ENCODE results near the gene HOXC10.

HOXC10 gene

DNA sequence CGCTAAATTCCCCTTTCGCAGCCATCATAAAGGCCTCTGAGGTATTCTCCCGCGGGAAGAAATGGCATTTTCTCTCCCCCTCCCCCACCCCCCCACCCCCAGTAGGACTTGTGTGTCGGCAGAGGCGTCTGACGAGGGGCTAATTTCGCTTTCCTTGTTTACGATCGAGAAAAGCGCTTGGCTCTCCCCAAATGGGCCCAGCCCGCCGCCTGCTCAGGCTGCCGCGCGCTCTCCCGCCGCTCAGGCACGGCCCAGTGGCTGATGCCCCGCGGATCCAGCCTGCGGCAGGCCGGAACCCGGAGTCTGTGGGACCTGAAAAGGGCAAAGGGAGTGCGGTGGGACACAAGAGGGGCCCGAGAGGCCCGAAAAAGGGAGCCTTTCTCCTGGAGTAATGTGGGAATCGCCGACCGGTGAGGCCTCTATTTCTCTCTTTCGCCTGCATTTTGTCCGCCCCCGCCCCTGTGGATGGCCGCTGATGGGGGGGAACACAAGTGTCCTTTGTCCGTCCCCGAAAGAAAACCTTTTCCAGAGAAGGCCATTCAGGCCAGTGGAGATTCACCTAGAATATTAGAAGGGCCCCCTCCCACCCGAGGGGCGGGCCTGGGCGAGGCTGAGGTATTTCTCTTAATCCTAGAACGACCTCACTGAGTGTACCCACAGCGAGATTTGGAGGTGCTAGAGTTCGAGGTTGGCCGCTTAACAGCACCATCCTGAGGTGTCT, 34.3 kb downstream of the HOXC10 start:
- H3K4me3 ChIP-seq (ENCODE audit: insufficient read depth, low read depth, low read length): no peak overlapping the region
- no peak overlapping the region for H3K27ac ChIP-seq (ENCODE audit: insufficient read depth, low read depth, low read length, poor library complexity, severe bottlenecking)
- 2% methylated on average over 38 to 43 of the region's 43 CpGs for WGBS, 2 experiments
- H3K36me3 ChIP-seq (ENCODE audit: control insufficient read depth, insufficient read depth, low read length): no peaks in the 10 kb centered on the region
- H3K27me3 ChIP-seq (ENCODE audit: control insufficient read depth, insufficient read depth, low read length, poor library complexity, severe bottlenecking): peaks cover 100% of the 10 kb centered on the region
- H3K4me1 ChIP-seq (ENCODE audit: control insufficient read depth, insufficient read depth, low read length): peaks cover 10% of the 10 kb centered on the region
- no peaks in the 10 kb centered on the region for H3K9me3 ChIP-seq (ENCODE audit: control insufficient read depth, low read length)

DNA sequence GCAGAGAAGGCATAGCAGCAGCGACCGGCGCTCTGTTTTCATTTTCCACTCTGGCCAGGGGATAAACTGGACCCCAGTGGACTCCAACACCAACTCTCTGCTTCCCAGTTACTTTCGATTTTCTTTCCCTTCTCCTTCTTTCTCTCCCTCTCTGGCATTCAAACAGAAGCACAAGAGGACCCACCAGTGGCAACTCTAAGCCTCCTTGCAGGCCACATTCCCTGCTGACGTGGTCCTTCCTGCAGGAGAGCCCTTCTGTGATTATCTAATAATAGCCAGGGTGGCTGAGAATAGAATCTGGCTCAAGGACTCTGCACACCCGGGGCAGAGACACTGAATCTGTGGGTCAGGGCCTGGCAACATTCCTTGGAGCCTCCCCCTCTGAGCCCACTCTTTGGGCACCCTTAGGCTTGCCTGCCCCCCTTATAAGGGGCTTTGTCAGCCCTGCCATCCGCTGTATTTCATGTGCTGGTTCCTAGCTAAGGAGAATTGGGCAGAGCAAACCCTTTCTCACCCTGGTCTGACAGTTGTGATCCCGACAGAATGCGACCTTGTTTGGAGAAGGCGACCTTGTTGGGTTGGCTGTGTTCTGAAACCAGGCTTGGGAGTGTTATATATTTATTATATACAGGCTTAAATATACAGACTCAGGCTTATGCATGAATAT, 35.1 kb downstream of the HOXC10 start:
- peaks cover 100% of the 10 kb centered on the region for H3K27me3 ChIP-seq (ENCODE audit: control insufficient read depth, insufficient read depth, low read length, poor library complexity, severe bottlenecking)
- no peak overlapping the region for H3K4me3 ChIP-seq (ENCODE audit: insufficient read depth, low read depth, low read length)
- H3K9me3 ChIP-seq (ENCODE audit: control insufficient read depth, low read length): no peaks in the 10 kb centered on the region
- peaks cover 10% of the 10 kb centered on the region for H3K4me1 ChIP-seq (ENCODE audit: control insufficient read depth, insufficient read depth, low read length)
- 12 to 13% methylated on average over 9 to 10 of the region's 10 CpGs for WGBS, 2 experiments
- no peak overlapping the region for H3K27ac ChIP-seq (ENCODE audit: insufficient read depth, low read depth, low read length, poor library complexity, severe bottlenecking)
- H3K36me3 ChIP-seq (ENCODE audit: control insufficient read depth, insufficient read depth, low read length): no peaks in the 10 kb centered on the region

DNA sequence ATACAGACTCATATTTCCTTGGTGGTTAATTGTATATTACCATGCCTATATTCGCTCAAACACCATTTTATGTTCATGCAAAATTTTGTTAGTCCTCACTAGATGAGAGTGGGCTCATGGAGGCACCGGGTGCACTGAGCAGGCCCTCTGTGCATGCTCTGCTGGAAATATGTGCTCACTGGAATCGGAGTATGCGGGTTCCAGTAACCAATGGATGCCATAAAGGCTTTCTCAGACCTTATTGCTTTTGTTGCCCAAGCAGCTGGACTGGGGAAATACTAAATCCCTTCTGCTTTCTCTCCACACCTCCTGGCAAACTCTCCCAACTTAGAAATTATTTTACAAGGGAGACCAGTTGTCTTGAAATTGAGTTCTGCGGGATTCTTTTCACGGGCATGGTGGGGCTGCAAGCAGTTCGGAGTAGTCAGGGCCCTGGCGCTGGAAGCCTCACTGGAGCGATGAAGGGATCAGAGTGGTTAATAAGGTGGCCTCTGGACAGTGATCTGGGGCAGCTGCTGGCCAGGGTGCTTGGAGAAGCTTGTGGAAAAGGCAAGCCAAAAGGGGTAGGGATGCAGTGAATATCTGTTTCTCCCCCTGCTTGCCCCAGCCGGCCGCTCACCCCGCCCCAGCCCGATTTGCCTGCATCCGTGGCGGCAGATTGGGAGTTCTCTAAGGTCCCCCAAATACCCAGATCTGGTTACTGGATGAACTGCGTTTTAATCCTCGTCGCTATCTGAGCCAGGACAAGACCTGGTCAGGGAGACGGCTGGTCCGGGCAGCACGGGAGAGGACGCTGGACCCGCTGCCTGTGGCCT, 35.9 kb downstream of the HOXC10 start:
- Histone ChIP-seq H3K4me1 (ENCODE audit: control insufficient read depth, insufficient read depth, low read length) (peaks cover 10% of the 10 kb centered on the region), H3K27ac (ENCODE audit: insufficient read depth, low read depth, low read length, poor library complexity, severe bottlenecking) (no peak overlapping the region), H3K4me3 (ENCODE audit: insufficient read depth, low read depth, low read length) (no peak overlapping the region), H3K9me3 (ENCODE audit: control insufficient read depth, low read length) (no peaks in the 10 kb centered on the region), H3K36me3 (ENCODE audit: control insufficient read depth, insufficient read depth, low read length) (no peaks in the 10 kb centered on the region), H3K27me3 (ENCODE audit: control insufficient read depth, insufficient read depth, low read length, poor library complexity, severe bottlenecking) (peaks cover 100% of the 10 kb centered on the region)
- 15 to 19% methylated on average over 23 of the region's 23 CpGs for WGBS, 2 experiments

DNA sequence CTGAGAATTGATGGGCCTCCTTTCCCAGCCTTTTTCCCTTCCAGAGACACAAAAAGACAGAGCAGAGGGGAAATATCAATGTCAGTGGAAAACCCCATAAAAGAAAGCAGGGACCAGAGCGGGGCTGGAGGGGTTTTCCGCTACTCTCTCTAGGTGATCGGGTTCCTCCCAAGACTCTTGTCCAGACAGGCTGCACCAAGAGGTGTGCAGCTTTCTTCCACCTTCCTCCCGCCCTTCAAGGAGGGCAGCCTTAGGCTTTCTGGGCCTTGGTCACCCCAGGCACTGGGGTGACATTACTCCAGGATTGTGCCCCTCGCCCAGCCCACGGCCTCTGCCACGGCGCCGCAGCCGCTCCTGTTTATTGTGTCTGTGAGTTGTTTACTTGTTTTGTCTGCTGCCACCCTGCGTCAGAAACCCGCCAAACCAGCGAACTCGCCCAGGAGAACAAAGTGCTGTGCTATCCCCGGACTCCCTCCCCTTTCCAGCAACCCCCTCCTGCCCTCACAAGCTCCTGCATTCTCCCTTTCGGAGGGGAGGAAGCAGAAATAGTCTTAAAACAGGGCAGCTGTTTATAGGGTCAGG, 36.6 kb downstream of the HOXC10 start:
- Histone ChIP-seq H3K27me3 (ENCODE audit: control insufficient read depth, insufficient read depth, low read length, poor library complexity, severe bottlenecking) (peaks cover 100% of the 10 kb centered on the region), H3K27ac (ENCODE audit: insufficient read depth, low read depth, low read length, poor library complexity, severe bottlenecking) (no peak overlapping the region)
- 2 to 3% methylated on average over 16 of the region's 16 CpGs for WGBS, 2 experiments

DNA sequence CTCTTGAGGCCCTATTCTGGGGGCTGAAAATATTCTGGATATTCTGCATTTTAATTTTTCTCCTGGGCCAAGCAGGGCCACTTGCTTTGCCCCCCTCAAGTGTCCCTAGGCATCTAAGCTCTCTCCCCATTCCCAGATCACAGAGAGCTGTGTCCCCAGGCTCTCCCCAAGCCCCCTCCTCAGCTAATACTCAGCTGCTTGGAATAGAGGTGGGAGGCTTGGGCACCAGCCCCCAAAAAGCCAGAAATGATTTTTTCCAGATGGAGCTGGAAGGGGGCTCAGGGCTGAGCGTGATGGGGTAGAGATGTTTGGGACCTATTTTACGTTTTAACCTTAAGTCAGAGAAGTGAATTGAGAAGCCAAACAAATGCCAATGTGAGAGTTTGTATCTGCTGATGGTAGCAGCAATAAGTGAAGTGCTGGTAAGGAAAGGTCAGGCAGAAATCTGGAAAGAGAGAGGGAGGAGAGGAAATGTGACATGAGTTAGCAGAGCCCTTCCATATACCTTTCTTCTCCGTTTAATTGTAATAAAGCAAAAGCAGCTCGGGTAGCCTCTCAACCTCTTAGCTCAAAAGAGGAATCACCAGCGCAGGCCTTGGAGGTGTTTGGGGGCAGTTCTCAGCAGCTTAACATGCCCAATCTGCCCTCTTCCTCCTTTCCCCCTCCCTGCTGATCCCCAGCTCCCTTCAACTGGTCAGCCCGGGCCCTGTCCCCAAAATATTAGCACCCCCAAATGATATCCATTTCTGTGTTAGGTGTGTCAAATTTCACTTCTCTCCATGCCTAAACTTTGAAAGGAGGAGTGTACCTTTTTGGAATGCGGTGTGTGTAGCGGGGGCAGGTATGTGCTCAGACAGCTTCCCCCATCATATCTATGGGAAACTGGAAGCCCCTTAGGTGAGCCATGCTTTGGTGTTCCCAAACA, 38.3 kb downstream of the HOXC10 start:
- H3K27ac ChIP-seq (ENCODE audit: insufficient read depth, low read depth, low read length, poor library complexity, severe bottlenecking): no peak overlapping the region
- no peaks in the 10 kb centered on the region for H3K36me3 ChIP-seq (ENCODE audit: control insufficient read depth, insufficient read depth, low read length)
- no peak overlapping the region for H3K4me3 ChIP-seq (ENCODE audit: insufficient read depth, low read depth, low read length)
- peaks cover 100% of the 10 kb centered on the region for H3K27me3 ChIP-seq (ENCODE audit: control insufficient read depth, insufficient read depth, low read length, poor library complexity, severe bottlenecking)
- no peaks in the 10 kb centered on the region for H3K9me3 ChIP-seq (ENCODE audit: control insufficient read depth, low read length)
- WGBS, 2 experiments: 12 to 15% methylated on average over 7 to 8 of the region's 8 CpGs
- peaks cover 2% of the 10 kb centered on the region for H3K4me1 ChIP-seq (ENCODE audit: control insufficient read depth, insufficient read depth, low read length)

More for the DNA sequence above, 36.6 kb downstream of the HOXC10 start:
- no peaks in the 10 kb centered on the region for H3K36me3 ChIP-seq (ENCODE audit: control insufficient read depth, insufficient read depth, low read length)
- no peaks in the 10 kb centered on the region for H3K9me3 ChIP-seq (ENCODE audit: control insufficient read depth, low read length)
- no peak overlapping the region for H3K4me3 ChIP-seq (ENCODE audit: insufficient read depth, low read depth, low read length)
- peaks cover 10% of the 10 kb centered on the region for H3K4me1 ChIP-seq (ENCODE audit: control insufficient read depth, insufficient read depth, low read length)

DNA sequence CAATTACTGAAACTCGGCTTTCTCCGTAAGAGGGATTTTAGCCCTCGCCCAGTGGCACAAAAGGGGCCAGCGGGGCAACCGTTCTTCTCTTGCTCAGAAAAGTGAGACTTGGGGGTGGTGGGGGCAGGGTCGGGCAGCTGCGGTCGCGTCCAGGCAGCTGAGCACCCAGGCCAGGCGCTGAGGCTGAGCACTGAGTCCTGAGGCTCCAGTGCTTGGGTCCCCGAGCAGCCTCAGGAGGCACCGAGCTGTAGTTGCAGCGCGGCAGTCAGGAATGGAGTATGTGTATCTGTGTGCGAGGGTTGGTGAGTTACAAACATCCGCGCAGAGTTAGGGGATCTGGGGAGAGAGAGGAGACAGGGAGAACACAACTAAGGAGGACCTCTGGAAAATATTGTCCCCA, 39.2 kb downstream of the HOXC10 start:
- peaks cover 100% of the 10 kb centered on the region for H3K27me3 ChIP-seq (ENCODE audit: control insufficient read depth, insufficient read depth, low read length, poor library complexity, severe bottlenecking)
- H3K27ac ChIP-seq (ENCODE audit: insufficient read depth, low read depth, low read length, poor library complexity, severe bottlenecking): no peak overlapping the region
- no peaks in the 10 kb centered on the region for H3K9me3 ChIP-seq (ENCODE audit: control insufficient read depth, low read length)
- 1 to 2% methylated on average over 17 of the region's 17 CpGs for WGBS, 2 experiments
- no peaks in the 10 kb centered on the region for H3K4me1 ChIP-seq (ENCODE audit: control insufficient read depth, insufficient read depth, low read length)
- H3K4me3 ChIP-seq (ENCODE audit: insufficient read depth, low read depth, low read length): no peak overlapping the region
- H3K36me3 ChIP-seq (ENCODE audit: control insufficient read depth, insufficient read depth, low read length): no peaks in the 10 kb centered on the region

DNA sequence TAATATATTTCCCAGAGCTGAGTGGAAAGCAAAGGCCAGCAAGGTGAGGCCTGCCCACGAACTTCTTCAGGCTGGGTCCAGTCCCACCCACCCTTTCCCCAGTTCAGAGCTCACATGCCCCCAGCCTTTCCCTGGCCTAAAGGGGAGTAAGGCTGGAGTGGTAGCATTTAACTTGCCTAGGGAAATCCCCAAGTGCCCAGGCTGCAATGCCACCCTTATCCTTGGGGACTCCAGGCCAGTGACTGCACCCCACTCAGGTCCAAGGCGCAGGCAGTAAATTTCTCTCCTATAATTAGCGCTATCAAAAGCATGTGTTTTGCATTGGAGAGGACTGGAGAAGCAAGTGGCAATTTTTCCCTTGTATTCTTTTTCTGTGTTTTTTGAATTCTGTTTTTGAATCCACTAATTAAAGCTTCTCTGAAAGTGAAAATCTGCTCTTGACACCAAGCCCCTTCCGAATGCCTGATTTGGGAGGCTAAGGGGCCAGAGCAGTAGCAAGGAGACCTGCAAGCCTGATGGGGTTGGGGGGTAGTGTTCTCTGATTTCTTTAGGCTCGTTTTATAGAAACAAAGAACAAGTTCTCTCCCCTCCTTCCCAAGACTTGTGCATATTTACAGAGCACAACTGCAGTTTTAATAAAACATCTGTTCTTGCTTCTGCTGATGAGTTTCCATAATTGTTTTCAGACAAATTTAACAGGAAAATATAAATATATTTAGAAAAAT, 39.8 kb downstream of the HOXC10 start:
- no peak overlapping the region for H3K27ac ChIP-seq (ENCODE audit: insufficient read depth, low read depth, low read length, poor library complexity, severe bottlenecking)
- H3K27me3 ChIP-seq (ENCODE audit: control insufficient read depth, insufficient read depth, low read length, poor library complexity, severe bottlenecking): peaks cover 100% of the 10 kb centered on the region
- H3K4me1 ChIP-seq (ENCODE audit: control insufficient read depth, insufficient read depth, low read length): no peaks in the 10 kb centered on the region
- H3K36me3 ChIP-seq (ENCODE audit: control insufficient read depth, insufficient read depth, low read length): no peaks in the 10 kb centered on the region
- H3K4me3 ChIP-seq (ENCODE audit: insufficient read depth, low read depth, low read length): no peak overlapping the region
- 25 to 30% methylated on average over 5 of the region's 5 CpGs for WGBS, 2 experiments
- no peaks in the 10 kb centered on the region for H3K9me3 ChIP-seq (ENCODE audit: control insufficient read depth, low read length)

DNA sequence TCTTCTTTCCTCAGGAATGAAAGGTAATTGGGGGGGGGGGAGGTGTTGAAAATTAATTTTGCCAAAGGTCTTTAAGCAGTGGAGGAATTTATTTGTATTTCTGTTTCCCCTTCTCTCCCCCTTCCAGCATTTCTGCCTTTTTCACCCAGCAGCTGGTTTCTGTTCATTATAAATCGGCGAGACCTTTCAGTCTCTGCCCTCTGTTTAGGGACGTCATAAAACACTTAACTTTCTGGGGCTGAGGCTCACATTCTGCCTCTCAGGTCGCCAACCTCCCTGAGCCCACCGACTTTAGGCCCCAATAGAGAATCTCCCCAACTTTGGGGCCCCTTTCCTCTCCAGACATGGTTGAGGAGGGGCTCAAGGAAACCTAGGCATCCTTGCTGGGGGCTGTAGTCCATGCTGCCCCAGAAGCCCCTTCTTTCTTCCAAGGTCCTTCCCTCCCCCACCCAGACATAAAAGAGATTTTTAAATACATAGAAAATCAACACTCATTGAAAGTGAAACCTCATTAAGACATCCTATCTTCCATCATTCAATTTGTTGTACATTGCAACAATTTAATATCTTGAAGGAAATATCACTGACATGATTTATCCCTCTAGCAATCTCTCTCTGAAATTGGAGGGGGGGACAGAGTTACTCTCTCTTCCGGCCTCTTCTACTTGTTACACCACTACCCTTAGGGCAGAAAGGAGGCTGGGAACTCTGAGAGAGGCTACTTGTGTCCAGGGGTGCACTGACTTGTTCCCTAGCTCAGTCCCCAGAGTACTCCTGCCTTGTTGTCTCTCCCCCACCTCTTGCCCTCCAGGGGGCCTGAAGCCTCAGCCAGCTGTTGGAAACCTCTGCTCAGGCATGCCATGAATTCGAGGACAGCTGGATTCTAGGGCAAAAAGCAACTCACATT, 40.8 kb downstream of the HOXC10 start:
- no peak overlapping the region for H3K4me3 ChIP-seq (ENCODE audit: insufficient read depth, low read depth, low read length)
- H3K9me3 ChIP-seq (ENCODE audit: control insufficient read depth, low read length): no peaks in the 10 kb centered on the region
- H3K4me1 ChIP-seq (ENCODE audit: control insufficient read depth, insufficient read depth, low read length): no peaks in the 10 kb centered on the region
- H3K36me3 ChIP-seq (ENCODE audit: control insufficient read depth, insufficient read depth, low read length): no peaks in the 10 kb centered on the region
- H3K27me3 ChIP-seq (ENCODE audit: control insufficient read depth, insufficient read depth, low read length, poor library complexity, severe bottlenecking): peaks cover 100% of the 10 kb centered on the region
- no peak overlapping the region for H3K27ac ChIP-seq (ENCODE audit: insufficient read depth, low read depth, low read length, poor library complexity, severe bottlenecking)
- 10 to 11% methylated on average over 6 to 7 of the region's 7 CpGs for WGBS, 2 experiments

All from ectodermal cell (in vitro differentiated cells).